Stimulated activated naive CD8-positive, alpha-beta T cell treated with anti-CD3 and anti-CD28 coated beads, Interleukin-15, Interleukin-2, amounts not matched to agents 100 U/mL and 50 U/mL, for 24 hours (primary cell): ENCODE results near the gene ZSCAN25.
"Not testable (repeated sequence)": the region's sequence is repeated elsewhere in the genome, so short reads cannot be mapped to it uniquely, and the experiment has no call there.

Experiments used
- ATAC-seq: fragments of 150-1000 bp; cut with Tn5 transposase; one replicate; pipeline ENCODE4 v1.10.0; 2021
- DNase-seq: peaks from one replicate; pipeline ENCODE4 v3.0.0; 2021

ZSCAN25 gene

DNA sequence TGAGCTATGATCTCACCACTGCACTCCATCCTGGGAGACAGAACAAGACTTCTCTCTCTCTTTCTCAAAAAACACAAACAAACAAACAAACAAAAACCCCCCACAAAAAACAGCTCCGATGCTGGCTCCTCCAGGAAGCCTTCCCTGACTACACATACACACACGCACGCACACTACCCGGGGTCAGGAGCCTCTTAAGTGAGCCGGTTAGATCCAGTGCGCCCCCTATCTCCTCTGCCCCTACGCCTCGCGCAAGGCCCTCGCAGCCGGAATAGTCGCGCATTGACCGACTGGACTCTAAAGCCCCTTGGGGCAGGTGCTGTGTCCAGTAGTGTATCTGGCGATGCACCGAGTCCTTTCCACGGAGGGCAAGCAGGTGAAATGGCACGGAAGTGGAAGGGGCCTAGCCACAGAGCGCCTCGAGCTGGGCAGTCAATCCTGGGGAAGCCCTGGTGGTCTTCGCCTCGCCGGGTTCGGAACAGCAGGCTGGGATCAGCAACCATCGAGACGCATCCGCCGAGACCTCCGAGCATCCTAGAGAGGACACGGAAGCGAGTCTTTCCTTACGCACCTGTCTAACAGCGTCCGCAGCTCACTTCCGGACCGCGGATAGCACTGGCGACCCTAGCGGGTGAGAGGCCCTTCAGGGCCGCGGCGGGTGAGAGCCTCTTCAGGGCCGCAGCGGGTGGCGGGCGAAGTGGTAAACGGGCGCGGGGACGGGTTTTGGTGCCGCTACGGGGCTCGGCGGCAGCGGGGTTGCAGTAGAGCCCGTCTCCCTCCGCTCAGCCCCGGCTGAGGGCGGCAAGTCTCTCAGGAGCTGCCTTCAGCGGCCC is at the start of gene ZSCAN25:
Gene ZSCAN25, plus strand, starts transcription at position 588 of the 833 bp plus-strand sequence. CDS start 2,661 bp downstream, outside the sequence.
- ATAC-seq (peak; percentile 96), DNase-seq (peak; percentile 89)

DNA sequence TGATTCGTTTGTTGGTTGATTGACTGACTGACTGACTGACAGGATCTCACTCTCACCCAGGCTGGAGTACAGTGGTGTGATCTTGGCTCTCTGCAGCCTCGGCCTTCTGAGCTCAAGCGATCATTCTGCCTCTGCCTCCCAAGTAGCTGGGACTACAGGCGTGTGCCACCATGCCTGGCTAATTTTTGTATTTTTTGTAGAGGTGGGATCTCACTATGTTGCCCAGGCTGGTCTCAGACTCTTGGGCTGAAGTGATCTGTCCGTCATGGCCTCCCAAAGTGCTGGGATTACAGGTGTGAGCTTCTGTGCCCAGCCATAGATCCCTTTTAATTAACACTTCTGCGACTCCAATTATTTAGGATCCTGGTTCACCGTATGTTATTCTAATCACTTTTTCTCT is 48.0 kb upstream of the ZSCAN25 start:
- DNase-seq, ATAC-seq: not testable (repeated sequence)

DNA sequence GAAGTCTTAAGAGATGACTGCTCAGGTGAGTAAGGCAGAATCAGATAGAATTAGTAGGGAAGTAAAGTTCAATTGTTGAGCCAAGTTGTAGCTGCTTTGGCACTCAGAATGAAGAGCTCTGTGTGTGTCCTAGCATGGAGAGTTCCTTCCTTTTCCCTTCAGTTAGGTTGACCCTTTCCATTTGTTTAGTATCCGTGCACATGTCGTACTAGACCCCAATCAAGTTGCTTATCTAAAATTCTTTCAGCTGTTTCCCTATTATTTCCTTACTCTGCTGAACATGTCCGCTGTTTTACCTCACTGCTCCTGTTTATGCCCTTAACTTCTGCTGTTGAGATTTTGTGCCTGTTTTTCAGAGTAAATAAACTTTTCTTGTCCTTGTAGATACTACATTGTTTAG is 45.0 kb upstream of the ZSCAN25 start:
- DNase-seq (no peak), ATAC-seq (no peak)

DNA sequence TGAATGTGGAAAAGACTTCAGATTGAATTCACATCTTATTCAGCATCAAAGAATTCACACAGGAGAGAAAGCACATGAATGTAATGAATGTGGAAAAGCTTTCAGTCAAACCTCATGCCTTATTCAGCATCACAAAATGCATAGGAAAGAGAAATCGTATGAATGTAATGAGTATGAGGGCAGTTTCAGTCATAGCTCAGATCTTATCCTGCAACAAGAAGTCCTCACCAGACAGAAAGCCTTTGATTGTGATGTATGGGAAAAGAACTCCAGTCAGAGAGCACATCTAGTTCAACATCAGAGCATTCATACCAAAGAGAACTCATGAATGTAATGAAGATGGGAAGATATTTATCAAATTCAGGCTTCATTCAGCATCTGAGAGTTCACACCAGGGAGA is 43.5 kb upstream of the ZSCAN25 start:
- no peak for ATAC-seq

DNA sequence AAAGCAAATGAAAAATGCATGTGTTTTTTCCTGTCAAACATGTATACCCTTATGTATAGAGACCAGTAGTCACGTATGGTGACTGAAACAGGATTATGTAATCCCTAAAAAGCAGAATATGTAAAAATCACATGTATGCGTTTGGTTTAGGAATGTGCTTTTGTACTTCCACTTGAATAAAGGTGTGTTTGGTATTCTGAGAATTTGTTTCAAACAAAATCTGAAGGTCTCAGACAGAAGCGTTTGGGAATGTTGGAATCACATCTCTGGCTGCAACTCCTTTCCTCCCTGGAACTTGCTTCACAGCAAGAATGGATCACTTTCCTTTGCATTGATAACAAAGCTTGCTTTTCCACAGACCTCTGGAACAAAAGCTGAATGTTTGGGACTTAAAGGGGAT is 40.5 kb upstream of the ZSCAN25 start:
- DNase-seq: no peak
- no peak for ATAC-seq

More for the DNA sequence above, 43.5 kb upstream of the ZSCAN25 start:
- DNase-seq: no peak

DNA sequence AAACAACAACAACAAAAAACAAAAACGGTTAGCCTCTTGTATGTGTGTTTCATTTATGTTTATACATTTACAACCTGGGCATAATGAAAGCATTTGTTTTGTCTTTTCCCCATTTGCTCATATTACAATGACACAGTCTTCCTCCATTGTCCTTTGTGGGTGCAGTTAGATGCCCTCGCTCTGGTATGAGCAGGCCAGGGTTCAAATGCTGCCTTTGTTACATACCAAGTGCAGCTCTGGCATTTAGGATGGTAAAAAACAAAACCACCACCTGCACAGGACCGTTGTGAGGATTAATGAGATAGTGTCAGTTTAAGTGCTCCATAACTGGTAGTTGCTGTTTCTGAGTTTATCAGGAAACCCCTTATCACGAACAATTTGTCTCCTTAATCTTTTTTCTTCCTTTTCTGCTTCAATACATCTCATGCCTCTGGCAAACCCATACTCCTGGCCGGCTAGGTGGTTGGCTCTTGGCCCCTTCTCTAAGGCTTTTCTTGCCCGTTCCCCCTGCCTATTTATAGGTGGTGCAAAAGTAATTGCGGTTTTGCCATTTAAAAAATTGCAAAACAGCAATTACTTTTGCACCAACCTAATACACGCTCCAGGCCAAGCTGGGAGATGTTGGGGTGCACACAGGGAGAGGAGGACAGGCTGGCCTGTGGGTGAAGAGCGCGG is 37.3 kb upstream of the ZSCAN25 start:
- no peak for ATAC-seq
- DNase-seq: no peak

DNA sequence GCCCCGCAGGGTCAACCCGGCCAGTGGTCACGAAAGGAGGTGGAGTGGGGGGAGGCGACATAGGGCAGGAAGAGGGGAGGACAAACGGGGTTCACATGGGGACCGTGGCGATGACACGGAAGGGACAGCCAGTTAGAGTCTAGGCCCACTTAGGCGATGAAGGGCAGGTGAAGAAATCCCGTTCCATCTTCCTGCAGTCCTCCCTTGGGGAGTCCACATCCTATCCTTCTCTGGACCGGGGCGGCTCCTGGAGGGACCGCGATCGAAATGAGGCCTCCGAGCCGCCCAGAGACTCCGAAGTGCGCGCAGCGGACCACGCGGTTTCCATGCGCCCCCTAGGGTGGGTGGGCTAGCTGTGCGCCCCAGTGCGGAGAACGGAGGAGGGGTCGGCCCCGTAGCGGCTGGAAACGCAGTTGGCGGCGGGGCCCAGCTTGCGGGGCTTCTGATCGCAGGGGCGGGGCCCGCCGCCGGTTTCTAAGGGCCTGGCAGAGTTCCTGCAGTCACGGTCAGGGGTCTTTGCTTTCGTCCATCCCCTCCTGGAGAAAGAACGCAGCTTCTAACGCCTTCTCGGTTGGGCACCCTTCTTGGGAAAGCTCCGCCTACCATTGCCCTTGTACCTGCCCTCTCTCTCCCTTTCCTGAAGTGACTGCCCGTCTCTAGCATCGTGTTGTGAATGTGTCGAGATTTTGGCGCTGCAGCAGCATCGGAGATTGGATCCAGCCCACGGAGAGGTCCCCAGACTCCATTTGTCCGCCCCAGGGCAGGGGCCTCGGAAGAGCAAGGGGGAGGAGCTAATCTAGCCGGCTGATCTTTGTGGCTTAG is 36.6 kb upstream of the ZSCAN25 start:
- peak; percentile 69 for DNase-seq
- peak; percentile 76 for ATAC-seq

DNA sequence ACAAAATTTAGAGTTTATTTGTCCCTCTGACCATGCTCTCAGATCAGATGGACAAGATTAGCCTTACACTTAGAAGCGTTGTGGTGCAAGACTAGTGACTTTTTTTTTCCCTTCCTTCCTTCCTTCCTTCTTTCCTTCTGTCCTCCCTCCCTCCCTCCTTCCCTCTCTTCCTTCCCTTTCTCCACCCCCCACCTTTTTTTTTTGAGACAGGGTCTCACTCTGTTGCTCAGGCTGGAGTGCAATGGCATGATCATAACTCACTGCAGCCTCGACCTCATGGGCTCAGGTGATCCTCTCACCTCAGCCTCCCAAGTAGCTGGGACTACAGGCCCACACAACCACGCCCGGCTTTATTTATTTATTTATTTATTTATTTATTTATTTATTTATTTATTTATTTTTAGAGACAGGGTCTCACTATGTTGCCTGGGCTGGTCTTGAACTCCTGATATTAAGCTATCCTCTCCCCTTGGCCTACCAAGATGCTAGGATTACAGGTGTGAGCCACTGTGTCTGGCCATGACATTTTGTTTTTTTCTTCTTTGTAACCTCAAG is 35.9 kb upstream of the ZSCAN25 start:
- ATAC-seq, DNase-seq: not testable (repeated sequence)

DNA sequence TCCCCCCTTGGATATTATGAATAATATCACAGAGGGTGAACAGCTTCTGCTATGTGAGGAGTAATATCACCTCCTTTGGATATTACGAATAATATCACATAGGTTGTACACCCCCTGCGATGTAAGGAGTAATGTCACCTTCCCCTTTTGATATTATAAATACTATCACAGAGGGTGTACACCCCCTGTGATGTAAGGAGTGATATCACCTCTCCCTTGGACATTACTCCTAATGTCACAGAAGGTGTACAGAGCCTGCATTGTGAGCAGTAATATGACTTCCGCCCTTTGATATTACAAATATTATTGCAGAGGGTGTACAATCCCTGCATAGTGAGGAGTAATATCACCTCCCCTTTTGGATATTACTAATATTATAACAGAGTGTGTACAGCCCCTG is 27.9 kb upstream of the ZSCAN25 start:
- ATAC-seq: peak; percentile 27
- DNase-seq: no peak

DNA sequence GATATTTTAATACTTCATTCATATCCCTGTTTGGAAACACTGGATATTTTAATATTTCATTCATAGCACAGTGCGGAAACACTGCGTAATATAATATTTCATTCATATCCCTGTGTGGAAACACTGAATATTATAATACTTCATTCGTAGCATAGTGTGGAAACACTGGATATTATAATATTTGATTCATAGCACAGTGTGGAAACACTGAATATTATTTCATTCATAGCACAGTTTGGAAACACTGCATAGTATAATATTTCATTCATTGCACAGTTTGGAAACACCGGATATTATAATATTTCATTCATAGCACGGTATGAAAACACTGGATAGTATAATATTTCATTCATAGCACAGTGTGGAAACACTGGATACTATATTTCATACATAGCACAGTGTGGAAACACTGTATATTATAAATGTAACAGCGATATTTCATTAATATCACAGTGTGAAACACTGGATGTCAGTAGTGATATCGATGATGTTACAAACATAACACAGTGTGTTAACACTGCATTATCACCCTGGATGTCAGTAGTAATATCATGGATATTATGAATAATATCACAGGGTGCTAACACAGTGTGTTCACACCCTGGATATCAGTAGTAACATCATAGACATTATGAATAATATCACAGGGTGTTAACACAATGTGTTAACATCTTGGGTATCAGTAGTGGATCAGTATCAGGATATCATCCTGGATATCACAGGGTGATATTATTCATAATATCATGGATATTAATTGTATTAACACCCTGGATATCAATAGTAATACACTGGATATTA is 21.6 kb upstream of the ZSCAN25 start:
- ATAC-seq (peak; percentile 58), DNase-seq (no peak)

DNA sequence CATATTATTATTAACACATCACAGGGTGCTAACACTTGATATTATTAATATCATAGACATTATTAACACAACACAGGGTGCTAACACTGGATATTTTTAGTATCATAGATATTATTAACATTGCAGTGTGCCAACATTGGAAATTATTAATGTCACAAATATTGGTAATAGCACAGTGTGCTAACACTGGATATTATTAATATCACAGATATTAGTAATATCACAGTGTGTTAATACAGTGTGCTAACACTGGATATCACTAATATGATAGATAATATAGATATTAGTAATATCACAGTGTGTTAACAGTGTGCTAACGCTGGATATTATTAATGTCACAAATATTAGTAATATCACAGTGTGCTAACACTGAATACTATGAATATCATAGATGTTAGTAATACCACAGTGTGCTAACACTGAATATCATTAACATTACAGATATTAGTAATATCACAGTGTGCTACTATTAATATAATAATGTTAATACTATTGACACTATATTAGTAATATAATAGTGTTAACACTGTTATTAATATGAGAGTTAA is 20.3 kb upstream of the ZSCAN25 start:
- ATAC-seq: no peak
- no peak for DNase-seq

DNA sequence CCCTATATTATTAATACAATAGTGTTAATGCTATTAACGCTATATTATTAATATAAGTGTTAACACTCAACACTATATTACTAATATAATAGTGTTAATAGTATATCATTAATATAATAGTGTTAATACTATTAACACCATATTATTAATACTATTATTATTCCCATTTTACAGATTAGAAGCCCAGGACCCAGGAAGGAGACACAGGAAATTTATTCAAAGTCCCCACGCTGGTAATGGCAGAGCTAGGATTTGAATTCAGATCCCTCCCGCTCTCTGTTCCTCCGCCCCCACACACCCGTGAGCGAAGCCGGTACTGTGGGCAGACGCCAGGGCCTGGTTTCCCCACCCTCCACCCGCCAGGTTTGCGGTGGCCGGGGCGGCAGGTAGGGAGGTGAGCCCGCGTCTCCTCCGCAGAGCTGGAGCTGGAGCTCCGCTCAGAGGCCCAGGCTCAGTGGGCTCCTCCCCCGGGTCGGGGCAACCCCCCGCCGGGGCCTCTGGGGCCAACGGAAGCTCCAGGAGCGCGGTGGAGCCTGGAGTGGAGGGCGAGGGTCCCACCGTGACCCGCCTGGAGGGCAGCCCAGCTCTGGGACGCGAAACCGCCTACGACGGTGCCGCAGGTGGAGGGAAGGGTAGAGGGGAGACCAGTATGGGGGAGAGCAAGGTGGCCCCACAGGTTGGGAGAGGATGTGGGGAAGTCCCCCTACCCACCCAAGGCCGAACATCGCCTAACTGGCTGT is 18.8 kb upstream of the ZSCAN25 start, which contains the start of gene TMEM225B:
Gene TMEM225B, plus strand, starts transcription at position 506 of the 740 bp plus-strand sequence. CDS start 6,122 bp downstream, outside the sequence.
- ATAC-seq (no peak), DNase-seq (no peak)

DNA sequence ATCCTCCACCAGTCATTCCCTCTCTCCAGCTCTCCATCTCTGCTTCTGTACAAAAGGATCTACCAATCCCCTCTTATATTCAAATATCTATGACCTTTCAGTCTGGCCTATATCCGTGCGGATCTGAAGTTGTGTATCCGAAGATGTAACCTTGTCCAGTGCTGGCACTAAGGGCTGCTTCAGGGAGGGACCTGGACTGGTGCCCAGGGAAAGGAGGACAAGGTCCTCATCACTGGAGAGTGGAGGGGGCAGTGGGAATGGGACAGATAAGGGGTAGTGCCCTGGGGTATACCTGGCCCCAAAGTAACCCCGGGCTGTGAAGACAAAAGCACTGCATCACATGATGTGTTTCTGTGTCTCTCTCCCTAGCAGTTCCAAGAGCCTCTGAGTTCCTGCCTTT is 16.9 kb upstream of the ZSCAN25 start:
- DNase-seq (no peak), ATAC-seq (no peak)

DNA sequence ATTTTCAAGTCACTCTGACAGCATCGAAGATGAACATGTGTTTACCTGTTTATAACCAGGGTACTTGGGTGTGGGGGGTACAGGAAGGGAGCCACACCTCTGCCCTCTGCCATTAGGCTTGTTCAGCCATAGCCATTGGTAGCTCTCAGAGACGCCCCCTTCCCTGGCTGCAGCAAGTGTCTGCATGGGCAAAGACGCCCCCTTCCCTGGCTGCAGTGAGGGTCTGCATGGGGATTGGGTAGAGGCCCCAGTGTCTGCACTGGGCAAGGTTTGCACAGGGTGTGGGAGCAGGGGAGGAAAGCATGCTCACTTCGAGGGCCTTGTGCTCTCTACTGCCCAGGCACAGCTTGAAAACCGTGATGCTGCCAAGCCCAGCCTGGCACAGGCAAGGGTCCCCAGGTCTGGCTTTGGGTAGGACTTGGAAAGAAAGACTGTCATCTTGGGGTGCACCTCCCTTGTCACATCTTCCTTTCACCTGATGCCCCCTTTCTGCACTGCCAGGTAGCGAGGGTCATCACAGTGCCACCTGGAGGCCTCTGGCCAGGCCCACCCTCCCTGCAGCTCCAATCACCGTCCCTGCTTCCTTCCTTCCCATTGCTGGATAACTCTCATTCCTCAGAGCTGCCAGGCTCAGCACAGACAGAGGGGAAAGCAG is 15.0 kb upstream of the ZSCAN25 start:
- no peak for DNase-seq
- no peak for ATAC-seq

DNA sequence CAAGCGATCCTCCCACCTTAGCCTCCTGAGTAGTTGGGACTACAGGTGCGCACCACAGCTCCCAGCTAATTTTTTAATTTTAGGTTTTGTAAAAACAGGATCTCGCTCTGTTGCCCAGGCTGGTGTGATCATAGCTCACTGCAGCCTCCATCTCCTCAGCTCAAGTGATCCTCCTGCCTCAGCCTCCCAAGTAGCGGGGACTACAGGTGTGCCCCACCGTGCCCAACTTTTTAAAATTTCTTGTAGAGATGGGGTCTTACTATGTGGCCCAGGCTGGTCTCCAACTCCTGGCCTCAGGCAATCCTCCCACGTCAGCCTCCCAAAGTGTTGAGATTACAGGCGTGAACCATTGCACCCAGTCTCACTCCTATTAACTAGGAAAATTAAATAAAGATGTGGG is 11.2 kb upstream of the ZSCAN25 start:
- ATAC-seq (no peak), DNase-seq (no peak)

DNA sequence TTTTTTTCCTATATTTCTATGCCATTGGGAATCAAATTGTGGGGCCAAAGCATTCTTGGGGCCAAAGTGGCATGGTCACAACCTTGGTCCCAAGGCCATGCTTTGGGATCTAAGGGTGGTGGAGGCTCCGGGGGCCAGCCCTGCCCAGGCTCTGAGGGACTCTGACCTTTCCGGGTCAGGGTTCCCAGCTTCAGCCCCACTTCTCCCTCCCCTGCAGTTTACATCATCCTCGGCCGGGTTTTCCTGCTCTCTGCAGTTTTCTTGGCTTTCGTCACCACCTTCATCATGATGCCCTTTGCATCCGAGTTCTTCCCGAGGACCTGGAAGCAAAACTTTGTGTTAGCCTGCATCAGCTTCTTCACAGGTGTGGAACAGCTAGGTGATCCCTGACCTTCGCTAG is 10.2 kb upstream of the ZSCAN25 start:
- no peak for ATAC-seq

DNA sequence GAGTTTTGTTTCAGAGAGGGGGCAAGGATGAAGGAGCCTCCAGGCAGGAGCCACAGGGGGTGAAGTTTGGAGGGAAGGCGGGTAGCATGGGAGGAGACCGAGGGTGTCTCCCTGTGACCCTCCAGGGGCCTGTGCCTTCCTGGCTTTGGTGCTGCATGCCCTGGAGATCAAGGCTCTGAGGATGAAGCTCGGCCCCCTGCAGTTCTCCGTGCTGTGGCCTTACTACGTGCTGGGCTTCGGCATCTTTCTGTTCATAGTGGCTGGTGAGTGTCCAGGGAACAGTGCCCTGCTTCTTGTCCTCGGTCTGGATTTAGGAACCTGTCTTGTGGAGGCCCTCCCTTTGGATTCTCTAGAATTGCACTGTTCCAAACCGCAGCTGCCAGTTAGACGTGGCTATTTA is 9.2 kb upstream of the ZSCAN25 start:
- DNase-seq: no peak
- no peak for ATAC-seq

More for the DNA sequence above, 10.2 kb upstream of the ZSCAN25 start:
- DNase-seq: no peak

DNA sequence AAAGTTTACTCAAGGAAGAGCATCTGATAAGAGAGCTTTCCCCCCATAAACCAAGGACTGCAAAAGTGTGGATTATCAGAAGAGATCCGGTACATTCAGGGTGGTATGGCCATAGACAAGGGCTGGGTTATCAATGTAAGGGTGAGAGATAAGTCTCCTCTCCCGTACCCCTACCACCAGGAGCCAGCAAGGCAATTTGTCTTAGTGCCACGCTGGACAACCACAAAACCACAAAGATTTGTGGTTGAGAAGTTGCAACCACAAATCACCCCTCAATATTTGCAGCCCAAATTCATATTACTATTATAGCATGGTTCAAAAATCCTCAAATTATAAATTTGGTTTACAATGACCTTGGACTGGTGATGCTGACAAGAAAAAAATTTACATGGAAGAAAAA is 2.3 kb upstream of the ZSCAN25 start:
- DNase-seq (no peak), ATAC-seq (no peak)

DNA sequence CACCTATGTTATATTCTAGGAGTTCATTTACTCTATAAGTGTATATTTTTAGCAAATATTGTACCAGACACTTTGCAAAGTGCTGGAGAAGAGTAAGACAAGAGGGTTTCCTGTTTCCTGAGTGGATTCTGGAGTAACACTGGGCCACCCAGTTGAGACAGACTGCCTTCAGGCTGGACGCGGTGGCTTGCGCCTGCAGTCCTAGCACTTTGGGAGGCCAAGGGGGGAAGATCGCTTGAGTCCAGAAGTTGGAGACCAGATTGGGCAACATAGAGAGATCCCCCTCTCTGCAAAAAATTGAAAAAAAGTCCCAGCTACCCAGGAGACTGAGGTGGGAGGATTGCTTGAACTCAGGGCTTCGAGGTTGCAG is 772 bp upstream of the ZSCAN25 start:
- peak; percentile 6 for ATAC-seq
- no peak for DNase-seq
